Sigmoid colon (tissue), 4 donors: ENCODE data around the gene PPFIBP1.

ENCODE experiments used
- CTCF ChIP-seq, 4 experiments: fragments of 450-650 bp in 3 of 4; fragments of 200-600 bp in 1 of 4; IDR thresholded peaks; one replicate each; pipeline ENCODE4 v1.5.1; 2016 to 2019; ENCODE audit warnings: antibody characterized with exemption in 4 of 4, mild to moderate bottlenecking in 3 of 4, moderate library complexity in 2 of 4
- POLR2A ChIP-seq, 2 donors: fragments of 450-650 bp; IDR thresholded peaks; one replicate each; pipeline ENCODE4 v1.6.1; 2016; ENCODE audit warnings: antibody characterized with exemption in 2 of 2, mild to moderate bottlenecking in 2 of 2, moderate library complexity in 2 of 2
- POLR2AphosphoS5 ChIP-seq, 4 donors: sonication (generic); formaldehyde crosslinking; IDR thresholded peaks; one replicate each; pipeline ENCODE4 v1.6.1; 2017; ENCODE audit warnings: antibody characterized with exemption in 4 of 4

GRCh38 chr12:27711967-27712366, 188.0 kb downstream of the PPFIBP1 start:
- TF ChIP-seq POLR2AphosphoS5 (IDR thresholded peaks at IDR 0.05) (no peak), CTCF (IDR thresholded peaks at IDR 0.05) (no peak), POLR2A (IDR thresholded peaks at IDR 0.05) (no peak)
